Stimulated activated CD4-positive, alpha-beta T cell treated with anti-CD3 and anti-CD28 coated beads, TNF-alpha, amount 100 ng/mL, for 48 hours (primary cell): Measurements from ENCODE around the gene TGFB1.
"Not testable (repeated sequence)": the region's sequence is repeated elsewhere in the genome, so short reads cannot be mapped to it uniquely, and the experiment has no call there.

Experiments used
- DNase-seq, 3 donors: peaks; one replicate each; pipeline ENCODE4 v3.0.0-alpha.2; 2020; ENCODE audit warnings: low read depth in 3 of 3

The TGFB1 gene

DNA sequence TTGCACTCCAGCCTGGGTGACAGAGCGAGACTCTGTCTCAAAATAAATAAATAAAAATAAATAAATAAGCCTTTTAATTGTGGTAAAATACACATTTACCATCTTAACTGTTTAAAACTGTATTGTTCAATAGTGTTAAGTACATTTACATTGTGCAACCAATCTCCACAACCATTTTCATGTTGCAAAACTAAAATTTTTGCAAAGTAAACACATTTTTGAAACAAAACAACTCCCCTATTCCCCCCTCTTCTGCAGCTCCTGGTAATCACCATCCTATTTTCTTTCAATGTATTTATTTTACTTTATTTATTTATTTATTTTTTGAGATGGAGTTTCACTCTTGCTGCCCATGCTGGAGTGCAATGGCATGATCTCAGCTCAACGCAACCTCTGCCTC, 16.0 kb upstream of the TGFB1 start:
- no peak for DNase-seq

DNA sequence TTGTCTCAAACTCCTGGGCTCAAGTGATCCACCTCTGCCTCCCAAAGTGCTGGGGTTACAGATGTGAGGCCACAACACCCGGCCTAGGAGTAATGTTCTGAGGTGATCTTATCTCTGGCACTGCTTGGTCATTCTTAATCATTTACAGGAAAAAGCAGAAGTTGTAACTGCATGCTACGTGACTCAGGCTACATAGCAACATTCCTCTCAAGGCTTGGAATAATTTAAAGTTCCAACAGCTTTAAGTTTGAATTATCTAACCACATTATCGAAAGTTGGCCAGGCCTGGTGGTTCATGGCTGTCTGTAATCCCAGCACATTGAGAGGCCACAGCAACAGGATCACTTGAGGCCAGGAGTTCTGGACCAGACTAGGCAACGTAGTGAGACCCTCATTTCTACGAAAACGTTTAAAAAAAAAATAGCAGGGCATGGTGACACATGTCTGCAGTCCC, 14.2 kb upstream of the TGFB1 start:
- no peak for DNase-seq

DNA sequence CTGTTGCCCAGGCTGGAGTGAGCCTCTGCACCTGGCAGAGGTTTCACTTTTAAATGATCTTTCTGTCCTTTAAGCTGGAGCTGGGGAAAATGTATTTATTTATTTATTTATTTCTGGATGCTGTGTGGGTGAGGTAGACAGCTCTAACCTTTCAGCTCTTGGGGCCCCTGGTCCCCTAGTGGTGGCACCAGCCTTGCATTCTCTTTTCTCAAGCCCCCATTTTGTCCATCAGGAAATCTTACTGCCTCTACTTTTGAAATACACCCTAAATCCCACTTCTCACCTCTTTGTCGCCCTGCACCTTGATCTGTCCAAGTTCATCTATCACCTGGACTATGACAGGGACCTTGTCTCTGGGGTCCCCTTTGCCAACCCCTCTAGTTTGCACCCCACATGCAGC, 12.4 kb upstream of the TGFB1 start:
- no peak for DNase-seq

DNA sequence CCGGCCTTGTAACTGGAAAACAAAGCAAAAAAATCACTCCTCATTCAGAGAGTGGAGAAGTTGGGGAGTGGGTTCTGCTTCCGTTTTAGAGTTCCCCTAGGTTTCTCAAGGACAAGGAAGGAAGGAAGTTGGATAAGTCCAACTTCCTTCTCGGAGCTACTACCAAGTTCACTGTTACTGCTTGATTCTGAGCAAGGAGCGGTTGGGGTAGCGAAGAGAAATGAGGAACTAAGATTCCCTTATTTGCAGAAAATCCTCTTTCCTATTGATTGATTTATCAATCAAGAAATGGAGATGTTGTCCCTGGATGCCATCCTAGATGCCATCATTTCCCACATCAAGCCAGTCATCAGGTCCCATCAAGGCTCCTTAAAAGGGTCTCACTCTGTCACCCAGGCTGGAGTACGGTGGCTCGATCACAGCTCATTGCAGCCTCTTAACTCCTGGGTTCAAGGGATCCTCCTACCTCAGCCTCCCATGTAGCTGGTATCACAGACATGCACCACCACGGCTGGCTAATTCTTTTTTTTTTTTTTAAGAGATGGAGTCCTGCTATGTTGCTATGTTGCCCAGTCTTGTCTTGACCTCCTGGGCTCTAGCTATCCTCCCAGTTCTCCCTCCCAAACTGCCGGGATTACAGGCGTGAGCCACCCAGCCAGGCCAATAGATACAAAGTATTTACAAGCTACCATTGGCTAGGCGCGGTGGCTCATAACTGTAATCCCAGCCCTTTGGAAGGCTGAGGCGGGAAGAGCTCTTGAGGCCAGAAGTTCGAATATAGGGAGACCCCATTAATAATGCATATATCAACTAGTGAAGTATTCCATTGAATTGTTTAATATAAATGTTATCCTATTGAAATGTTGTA, 11.0 kb upstream of the TGFB1 start:
- no peak for DNase-seq

DNA sequence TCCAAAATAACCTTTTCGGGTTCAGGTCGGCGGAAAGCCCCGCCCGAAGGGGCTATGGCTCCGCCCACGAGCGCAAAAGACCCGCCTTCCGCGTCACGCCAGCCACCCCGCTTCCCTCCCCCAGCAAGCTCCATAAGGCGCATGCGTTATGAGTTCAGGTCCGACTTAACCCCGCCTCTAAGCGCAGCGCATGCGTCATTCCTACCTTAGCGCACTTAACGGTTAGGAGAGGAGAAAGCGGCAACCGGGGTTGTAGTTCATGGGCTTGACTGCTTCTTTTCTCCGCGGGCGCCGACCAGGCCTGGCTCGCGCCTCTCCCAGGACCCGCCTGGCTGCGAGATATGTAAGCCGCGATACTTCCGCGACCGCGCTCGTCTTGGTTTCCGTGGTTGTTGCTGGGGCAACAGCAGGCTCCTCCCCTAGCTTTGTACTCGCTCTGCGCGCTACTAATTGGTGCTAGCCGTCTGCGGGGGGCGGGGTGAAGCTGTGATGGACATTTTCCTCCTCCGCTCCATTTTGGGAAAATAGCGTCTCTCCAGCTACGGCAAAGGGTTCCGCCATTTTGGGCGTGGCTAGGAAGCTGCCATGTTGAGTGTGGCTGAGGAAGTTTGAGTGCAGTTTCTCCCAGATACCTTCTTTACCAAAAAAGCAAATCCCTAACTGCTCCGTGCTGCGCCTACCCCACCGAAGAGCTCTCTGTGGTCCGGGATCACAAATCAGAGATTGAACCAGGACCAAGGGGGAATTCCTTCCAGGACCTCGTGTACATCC, 10.2 kb upstream of the TGFB1 start, which contains the start of gene B9D2:
Gene B9D2, minus strand, starts transcription at position 397 of the 771 bp plus-strand sequence. CDS start 630 bp downstream, outside the sequence.
- DNase-seq: peak; percentile 92 to 99 (median 95)

DNA sequence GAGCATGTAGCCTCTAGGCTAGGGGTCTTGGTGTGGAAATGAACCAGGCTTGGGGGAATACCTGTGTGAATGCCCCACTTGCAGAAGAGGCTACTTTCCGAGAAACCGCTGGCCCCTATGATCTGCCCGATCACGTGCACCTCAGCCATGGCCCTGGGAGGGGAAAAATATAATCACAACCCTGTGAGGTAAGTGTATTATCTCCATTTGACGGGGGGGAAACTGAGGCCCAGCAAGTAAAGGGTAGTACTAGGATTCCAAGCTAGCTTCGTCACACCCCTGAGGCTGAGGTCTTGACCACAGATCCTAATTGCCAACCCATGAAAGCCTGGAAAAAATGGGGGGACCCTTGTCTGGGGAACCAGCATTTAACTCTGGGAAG, 9.6 kb upstream of the TGFB1 start:
- DNase-seq: no peak

DNA sequence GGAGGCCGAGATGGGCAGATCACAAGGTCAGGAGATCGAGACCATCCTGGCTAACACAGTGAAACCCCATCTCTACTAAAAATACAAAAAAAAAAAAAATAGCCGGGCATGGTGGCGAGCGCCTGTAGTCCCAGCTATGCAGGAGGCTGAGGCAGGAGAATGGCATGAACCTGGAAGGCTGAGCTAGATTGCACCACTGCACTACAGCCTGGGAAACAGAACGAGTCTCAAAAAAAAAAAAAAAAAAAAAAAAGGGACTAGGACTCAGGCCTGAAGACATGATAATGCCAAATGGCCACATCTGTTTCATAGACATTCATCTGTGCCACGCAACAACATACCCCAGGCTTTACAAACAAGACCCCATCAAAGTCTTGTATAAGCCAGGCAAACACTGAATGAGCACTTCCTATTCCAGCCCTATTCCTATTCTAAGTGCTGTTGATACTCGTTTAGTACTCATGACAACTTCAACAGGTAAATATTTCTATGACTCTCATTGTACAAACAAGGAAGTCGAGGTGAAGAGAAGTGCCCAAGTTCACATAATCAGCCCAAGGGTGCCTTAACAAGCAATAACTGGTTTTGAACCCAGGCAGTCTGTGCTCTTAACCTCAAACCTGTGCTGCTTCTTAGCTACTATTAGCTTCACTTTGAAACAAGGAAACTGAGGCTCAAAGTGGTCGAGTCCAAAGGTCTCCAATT, 8.6 kb upstream of the TGFB1 start:
- DNase-seq: no peak

DNA sequence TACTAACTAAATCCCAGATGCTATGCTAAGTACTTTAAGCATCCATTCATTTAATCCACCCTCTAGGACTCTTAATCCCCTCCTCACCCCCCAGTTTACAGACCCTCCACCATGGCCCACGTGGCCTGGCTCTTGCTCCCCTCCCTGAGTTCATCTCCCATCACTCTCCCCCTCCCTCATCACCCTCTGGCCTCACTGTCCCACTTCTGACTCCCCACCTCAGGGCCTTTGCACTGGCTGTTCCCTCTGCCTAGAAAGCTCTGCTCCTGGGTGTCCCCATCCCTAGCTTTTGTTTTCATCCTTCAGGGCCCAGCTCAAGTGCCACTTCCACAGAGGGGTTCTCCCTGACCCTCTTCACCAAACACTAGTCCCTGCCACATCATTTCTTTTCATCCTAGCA, 6.0 kb upstream of the TGFB1 start:
- no peak for DNase-seq

DNA sequence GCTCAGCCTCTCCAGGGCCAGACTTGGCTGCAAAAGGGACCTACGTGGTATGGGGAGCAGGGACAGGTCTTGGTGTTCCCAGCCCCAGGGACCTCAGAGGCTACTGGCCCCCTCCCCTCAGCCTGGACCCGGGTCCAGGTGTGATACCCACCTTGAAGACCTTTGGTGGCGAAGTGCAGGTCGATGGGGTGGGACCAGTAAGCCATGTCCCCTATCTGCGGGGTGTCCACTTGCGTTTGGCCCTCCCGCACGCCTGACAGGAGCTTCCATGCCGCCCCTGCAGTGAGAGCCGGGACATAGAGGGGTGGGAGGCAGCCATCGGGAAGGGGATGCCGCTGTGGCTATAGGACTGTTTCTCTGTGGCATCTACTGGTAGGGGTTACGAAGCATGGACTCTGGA, 4.0 kb upstream of the TGFB1 start:
- DNase-seq: no peak

DNA sequence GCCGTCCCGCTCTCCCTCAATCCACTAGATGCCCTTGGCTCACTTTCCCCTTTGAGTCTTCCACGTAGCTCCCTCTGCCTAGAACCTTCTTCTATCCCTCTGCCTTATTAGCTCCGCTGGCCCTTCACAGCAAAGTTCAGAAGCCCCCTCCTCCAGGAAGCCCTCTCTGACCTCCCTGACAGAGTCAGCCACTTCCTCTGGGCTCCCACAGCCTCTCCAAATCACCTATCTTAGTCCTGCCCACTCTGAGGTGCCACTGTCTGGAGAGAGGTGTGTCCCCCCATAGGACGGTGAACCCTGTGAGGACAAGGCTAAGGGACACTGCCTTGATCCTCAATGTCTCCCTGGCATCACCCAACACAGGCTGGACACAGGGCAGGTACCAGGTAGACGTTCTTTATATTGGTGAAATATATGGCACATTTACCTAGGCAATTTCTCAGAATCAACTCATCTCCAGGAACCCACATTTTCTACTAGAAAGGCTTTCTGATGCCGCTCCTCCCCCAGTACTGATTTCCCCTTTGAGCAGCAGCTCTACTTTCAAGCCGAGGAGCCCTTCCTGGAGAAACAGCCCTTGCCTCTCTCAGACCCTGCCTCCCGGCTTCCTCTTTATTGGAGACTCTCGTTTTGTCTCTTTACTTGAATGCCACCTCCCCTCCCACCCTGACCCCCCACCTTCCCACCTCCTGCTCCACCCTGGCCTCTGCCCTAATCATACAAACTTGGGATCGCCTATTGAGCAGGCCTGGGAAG, 3.4 kb upstream of the TGFB1 start:
- DNase-seq: no peak

DNA sequence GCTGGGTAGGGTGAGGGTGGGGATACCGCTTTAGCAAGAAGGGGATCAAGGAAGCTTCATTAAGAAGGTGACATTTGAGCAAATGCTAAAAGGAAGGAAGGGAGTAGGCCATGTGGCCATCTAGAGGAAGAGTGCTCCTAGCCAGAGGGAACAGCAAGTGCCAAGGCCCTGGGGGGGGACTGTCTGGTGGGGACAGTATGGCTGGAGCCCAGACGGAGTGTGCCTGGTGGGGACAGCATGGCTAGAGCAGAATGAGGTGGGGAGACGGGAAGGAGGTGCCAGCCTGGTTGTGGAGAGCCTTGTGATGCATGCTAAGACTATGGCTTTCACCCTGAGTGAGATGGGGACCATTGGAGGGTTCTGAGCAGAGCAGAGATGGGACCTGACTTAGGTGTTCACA, 2.1 kb upstream of the TGFB1 start:
- DNase-seq: no peak

DNA sequence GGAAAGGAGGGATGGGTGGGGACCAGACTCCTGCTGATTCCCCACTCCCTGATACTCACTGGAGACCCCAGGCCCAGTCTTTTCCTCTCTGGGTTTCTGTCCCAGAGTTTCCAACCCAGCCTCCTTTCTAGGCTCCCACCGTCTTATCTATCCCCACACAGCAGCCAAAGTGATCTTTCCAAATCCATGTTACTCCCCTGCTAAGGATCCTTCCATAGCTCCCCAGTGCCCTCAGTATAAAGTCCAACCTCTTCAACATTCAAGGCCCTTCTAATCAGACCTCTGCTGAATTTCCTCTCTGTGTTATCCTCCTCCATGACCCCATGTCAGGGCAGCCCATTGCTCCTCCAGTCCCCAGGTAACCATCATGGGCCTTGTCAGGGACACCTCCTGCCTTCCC, 1.3 kb upstream of the TGFB1 start:
- DNase-seq: no peak

DNA sequence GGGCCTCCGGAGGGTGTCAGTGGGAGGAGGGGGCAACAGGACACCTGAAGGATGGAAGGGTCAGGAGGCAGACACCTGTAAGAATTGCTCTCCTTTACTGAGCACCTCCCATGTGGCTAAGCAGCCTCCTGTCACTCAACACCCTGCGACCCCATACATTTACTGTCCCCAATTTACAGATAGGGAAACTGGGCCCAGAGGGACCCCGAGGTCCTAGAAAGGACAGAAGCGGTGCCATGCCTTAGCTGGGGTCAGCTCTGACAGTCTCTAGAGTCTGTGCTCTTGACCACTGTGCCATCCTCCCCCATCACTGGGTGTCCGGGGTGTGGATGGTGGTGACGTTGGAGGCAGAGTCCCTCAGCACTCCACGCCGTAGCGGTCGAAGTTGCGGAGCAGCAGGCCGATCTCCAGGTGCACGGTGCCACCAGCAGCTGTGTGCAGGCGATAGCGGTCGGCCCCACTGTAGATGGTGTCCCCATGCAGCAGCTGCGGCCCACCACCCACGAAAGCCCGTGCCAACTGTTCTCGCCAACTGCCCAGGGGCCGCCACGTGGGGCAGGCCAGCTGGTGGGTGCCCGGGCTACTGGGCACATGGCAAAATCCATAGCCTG, 726 bp upstream of the TGFB1 start:
- no peak for DNase-seq

DNA sequence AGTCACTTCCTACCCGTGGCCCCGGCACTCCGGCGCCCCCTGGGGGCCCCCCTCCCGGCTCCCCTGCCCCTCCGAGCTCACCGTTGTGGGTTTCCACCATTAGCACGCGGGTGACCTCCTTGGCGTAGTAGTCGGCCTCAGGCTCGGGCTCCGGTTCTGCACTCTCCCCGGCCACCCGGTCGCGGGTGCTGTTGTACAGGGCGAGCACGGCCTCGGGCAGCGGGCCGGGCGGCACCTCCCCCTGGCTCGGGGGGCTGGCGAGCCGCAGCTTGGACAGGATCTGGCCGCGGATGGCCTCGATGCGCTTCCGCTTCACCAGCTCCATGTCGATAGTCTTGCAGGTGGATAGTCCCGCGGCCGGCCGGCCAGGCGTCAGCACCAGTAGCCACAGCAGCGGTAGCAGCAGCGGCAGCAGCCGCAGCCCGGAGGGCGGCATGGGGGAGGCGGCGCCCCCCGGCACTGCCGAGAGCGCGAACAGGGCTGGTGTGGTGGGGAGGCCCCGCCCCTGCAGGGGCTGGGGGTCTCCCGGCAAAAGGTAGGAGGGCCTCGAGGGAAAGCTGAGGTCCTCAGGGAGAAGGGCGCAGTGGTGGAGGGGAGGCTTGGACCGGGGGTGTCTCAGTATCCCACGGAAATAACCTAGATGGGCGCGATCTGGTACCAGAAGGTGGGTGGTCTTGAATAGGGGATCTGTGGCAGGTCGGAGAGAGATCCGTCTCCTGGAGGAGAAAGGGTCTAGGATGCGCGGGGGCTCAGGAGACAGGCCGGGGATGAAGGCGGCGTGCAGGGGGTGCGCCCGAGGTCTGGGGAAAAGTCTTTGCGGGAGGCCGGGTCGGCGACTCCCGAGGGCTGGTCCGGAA, 885 bp downstream of the TGFB1 start:
- peak; percentile 58 to 72 (median 67) for DNase-seq

DNA sequence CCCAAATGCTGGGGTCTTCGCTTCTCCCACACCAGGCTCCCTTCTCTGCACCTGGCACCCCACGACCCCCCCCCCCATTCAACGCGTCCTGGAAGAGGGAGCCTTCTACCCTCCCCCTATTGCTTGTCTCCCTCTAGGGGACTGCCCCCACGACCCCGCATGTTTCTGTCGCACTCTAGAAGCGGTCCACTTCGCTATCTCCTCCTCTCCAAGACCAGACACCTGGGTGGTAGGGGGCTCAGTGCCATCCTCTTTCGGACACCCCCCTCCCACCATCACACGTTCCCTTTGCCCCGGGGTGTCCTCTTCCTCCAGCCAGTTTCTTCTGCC, 1.5 kb downstream of the TGFB1 start:
- DNase-seq: no peak

DNA sequence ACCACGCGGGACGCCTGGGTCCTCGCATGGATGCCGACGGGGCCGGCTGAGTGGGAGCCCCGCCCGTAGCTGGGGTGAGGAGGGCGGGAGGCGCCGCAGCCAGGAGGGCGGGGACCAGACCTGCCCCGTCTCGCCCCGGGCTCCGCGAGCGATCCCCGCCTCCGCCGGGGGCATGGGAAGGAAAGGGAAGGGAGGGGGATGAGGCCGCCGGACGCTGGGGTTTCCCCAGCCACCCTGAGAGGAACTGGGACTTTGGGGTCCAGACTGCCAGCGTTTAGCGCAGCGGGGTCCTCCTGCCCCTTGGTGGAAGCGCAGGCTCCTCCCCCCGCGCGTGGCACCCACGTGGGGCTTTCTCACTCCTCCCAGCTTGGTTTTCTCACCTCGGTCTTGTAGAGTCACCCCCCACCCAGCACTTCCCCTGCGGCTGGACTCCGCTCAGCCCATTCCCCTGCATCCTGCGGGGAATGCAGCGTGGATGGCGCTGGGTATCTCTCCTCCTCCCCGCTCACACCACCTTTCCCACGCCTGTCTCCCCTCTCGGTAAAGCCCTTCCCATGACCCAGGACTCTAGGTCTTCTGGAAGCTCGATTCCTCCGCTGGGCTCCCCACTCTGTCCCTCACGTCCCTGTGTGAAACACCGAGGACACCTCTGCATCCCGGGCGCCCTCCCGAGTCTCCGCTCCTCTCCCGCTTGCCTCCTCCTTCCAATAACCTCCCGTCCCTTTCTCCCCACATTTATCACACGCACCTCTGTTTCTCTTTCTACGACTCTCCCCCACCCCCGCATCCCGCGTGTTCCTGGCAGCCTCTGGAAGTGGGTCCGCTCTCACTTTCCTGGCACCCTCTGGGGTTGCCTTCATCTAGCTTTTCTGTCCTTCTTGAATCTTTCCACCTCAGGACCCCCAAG, 2.1 kb downstream of the TGFB1 start:
- peak; percentile 55 to 73 (median 65) for DNase-seq

DNA sequence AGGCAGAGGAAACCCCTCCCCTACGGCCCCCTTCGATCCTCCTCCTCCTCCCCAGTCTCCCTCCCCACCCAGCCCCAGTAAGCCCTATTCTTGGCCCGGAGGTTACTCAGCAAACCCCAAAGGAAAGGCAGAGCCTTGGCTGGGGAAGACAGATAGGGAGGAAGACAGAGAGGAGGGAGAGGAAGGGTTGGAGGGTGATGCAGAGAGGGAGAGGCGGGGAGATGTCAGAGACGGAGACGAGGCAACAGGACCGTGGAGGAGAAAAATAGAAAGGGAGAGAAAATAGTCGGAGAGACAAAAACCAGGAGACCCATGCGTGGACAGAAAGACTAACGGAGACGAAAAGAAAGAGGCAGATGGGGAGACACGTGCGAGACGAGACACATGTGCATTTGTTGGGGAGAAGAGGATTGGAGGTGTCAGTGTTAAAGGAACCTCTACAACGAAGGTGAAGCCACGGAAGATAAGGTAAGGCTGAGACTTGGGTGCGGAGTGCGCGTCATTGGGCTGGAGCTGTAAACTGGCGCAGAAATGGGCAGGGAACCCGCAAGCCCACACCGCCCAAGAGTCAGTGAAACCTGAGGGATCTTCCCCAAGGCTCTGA, 2.9 kb downstream of the TGFB1 start:
- no peak for DNase-seq

DNA sequence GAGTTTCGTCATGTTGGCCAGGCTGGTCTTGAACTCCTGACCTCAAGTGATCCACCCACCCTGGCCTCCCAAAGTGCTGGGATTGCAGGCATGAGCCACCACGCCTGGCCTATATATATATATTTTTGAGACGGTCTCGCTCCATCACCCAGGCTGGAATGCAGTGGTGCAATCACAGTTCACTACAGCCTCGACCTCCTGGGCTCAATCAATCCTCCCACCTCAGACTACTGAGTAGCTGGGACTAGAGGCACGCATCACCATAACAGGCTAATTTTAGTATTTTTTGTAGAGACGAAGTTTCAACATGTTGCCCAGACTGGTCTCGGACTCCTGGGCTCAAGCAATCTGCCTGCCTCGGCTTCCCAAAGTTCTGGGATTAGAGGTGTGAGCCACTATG, 6.8 kb downstream of the TGFB1 start:
- not testable (repeated sequence) for DNase-seq

DNA sequence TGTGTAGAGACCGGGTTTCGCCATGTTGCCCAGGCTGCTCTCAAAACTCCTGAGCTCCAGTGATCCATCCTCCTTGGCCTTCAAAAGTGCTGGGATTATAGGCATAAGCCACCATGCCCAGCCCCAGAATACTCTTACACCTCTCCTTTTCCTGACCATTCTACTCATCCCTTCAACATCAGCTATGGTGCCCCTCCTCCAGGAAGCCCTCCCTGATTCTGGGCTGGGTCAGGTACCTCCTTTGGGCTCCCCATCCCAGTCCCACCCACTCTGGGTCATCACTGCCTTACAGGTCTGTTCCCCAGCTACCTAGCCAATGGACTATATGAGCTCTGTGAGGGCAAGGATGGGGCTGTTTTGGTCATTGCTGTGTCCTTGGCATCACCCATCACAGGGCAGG, 9.6 kb downstream of the TGFB1 start:
- DNase-seq: no peak
